HL-60/S4 treated with phorbol 12-myristate 13-acetate at 8.2 ng/mL for 4 days and 3 days (cell line): Measurements from ENCODE around the gene BEST2.

Source experiments
- in situ Hi-C: fragments of 300-500 bp; cut with MboI; formaldehyde crosslinking; loops from 2 replicates; pipeline ENCODE4 v1.15.0; 2022; ENCODE audit warnings: low sequenced_read_pairs

BEST2 gene

GRCh38 chr19:12766051-12766521, 14.5 kb downstream of the BEST2 start:
- in situ Hi-C loops: no loop called here

DNA sequence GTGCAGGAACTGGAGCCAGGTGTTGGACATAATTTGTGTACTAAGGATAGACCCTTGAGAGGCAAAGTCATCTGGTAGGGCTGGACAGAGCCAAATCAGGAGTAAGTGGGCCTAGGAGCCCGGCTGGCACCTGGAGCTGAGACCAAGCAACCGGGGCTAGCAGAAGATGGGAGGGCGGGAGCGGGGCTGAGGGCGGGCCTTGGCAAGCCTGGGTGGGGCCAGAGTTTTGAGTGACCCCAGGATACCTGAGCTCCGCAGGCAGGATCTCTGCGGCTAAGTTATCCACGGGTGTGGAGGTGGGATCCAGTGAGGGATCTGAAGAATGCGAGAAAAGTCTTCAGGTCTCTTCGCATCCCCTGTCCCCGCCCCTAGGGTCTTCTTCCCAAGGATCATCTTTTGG, 15.6 kb downstream of the BEST2 start:
- in situ Hi-C loops: no loop called here

DNA sequence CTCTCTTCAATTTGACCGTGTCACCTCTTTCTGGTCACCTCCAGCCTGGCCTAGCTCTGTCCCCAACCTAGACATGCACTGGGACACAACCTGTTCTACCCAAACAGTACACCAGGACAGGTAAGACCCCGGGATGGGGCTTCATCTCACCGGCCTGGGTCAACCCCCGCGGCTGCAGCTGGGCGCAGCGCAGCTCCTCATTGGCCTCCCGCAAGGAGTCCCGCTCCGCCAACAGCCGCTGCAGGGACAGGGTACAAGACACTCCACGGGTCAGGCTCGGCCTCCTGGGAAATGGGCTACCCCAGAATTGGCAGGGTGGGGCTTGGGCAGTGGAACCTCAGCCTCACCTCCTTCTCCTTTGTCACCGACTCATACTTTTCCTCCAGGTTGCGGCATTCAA, 16.1 kb downstream of the BEST2 start:
- in situ Hi-C loops: no loop called here

DNA sequence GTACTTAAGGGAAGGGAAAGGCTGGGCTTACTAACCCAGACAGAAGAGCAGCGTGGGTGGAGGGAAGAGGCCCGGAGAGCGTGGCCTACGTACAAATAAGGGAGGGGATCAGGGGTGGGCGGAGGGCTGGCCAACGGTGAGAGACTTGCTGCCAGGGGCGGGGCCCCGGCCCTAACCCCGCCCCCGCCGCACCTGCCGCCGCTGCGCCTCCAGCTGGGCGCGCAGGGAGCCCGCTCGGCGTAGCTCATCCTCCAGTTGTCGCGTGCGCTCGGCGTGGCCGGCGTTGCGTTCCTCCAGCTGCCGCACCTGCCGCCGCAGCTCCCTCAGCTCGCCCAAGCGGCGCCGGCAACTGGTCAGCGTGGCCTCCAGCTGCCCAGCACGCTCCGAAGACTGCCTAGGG, 18.1 kb downstream of the BEST2 start:
- in situ Hi-C loops: no loop called here

- in situ Hi-C loops: no loop called here
Measured at GRCh38 chr19:12770922-12771321, 19.3 kb downstream of the BEST2 start.

DNA sequence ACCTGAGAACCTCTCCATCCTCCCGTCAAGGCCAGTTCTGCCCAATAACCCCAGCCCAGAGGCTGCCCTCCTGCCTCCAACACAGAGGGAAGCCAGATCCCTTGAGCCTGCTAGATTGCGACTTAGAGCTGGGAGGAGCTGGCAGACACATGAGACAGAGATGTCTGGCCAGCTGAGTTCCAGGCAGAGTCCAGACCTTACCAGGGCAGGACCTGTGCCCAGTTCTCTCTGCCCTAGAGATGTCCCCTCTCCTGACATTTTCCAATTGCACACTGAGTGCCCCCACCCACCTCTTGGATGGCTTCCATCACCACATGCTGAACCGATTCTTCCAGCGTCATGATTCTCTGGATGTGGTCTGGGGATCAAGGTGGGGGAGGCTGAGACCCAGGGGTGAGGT, 20.7 kb downstream of the BEST2 start:
- in situ Hi-C loops: no loop called here

GRCh38 chr19:12773571-12773970, 22.0 kb downstream of the BEST2 start:
- in situ Hi-C loops: no loop called here

- in situ Hi-C loops: no loop called here
Measured at GRCh38 chr19:12774588-12775555, 23.3 kb downstream of the BEST2 start, which contains the start of gene HOOK2. Gene HOOK2 (minus strand): TSS chr19:12775552. CDS start chr19:12775449, 103 bp downstream.

GRCh38 chr19:12777217-12778016, 25.8 kb downstream of the BEST2 start:
- in situ Hi-C loops: no loop called here

- in situ Hi-C loops: no loop called here
Measured at GRCh38 chr19:12778017-12778904, 26.7 kb downstream of the BEST2 start.

DNA sequence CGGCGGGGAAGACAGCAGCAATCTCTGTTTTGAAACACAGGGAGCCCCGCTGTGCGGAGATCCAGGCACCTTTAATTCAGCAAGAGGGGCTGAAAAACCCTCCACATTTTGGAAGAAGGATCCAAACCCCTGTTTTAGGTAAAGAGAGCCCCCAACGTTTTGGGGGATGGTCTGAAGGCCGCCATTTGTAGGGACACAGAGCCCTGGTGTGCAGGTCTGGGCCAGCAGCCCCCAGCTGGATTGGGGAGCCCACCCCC, 27.2 kb downstream of the BEST2 start:
- in situ Hi-C loops: no loop called here

GRCh38 chr19:12779162-12779993, 27.8 kb downstream of the BEST2 start:
- in situ Hi-C loops: no loop called here

DNA sequence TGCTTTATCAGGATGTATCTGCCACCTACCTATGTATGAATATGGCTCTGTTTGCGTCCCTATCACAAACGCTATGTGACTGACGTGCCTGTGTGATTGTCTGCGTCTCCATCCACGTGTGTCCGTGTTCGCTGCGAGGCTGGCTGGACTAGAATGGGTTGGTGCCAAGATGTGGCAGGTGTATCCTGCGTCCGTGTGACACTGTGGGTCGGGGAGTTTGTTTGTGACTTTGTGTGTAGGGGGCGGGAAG, 30.5 kb downstream of the BEST2 start:
- in situ Hi-C loops: no loop called here

GRCh38 chr19:12782424-12783290, 31.1 kb downstream of the BEST2 start:
- in situ Hi-C loops: no loop called here

- in situ Hi-C loops: no loop called here
Measured at GRCh38 chr19:12783291-12783848, 31.8 kb downstream of the BEST2 start.

GRCh38 chr19:12783849-12784393, 32.3 kb downstream of the BEST2 start:
- in situ Hi-C loops: no loop called here

- in situ Hi-C loops: no loop called here
Measured at GRCh38 chr19:12784394-12784870, 32.8 kb downstream of the BEST2 start.

DNA sequence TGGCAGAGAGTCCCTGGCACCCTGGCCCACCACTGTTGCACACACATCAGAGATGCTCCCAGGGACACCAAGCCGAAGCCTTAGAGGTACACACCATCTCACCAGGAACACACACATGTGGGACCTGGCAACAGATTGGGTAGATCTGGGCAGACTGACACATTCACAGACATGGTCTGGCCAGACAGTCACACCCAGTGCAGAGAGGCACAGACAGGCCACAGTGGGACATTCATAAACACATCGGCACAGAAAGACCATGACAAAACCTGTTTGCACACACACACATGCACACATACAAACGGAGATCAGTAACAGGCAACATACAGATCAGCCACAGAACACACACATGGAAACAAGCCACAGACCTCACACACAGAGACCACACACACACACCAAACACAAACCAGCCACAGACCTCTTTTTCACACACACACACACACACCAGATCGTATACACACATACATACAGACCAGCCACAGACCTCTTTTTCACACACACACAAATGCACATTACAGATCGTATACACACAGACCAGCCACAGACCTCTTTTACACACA, 33.4 kb downstream of the BEST2 start:
- in situ Hi-C loops: no loop called here
